ENCODE data around the gene ADAMTS15.

The ADAMTS15 gene

GRCh38 chr11:130510407-130511006 lies 62.1 kb downstream of the ADAMTS15 start:
- DNase-seq (ENCODE audit: low read depth in 2 of 2, low spot score in 1 of 2) = no peak

- DNase-seq (ENCODE audit: low read depth in 2 of 2, low spot score in 1 of 2) = no peak
Observed at GRCh38 chr11:130511765-130512164, 63.3 kb downstream of the ADAMTS15 start.

DNA sequence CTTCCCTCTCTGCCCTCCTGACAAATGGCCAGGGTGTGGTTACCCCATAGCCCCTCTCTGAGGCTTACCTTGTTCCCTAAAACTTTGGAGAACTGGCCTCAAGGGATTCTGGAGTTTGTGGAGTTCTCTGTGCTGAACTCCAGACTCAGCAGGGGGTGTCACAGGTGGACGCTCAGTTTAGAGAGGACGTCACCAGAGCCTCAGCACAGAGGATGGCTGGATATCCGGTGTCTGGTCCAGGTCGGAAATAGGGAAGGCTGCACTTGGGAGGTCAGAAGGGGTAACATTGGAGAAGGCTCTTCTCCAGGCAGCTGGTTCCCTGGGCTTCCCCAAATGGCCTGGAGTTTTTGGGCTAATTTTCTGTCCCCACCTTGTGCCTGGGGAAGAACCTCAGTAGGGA lies 64.2 kb downstream of the ADAMTS15 start:
- DNase-seq (ENCODE audit: low read depth in 2 of 2, low spot score in 1 of 2) = no peak

- DNase-seq (ENCODE audit: low read depth in 2 of 2, low spot score in 1 of 2) = no peak
Observed at GRCh38 chr11:130513132-130513531, 64.7 kb downstream of the ADAMTS15 start.

DNA sequence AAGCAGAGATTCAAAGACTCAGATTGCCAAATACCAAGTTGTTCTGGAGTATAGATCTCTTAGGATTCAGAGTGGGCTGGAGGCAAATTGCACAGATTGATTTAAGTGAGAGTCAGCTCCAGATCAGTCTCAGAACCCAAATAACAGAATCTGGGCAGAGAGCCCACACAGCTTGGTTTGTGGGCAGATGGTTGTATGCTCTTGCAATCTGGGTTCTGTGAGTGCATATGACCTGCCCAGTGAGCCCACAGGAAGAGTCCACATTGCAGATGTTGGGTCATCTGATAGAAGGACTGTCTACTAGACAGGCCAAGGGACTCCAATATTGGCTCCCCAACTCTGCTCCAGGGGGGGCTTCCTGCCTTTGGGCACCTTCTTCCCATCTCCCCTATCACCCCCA lies 65.9 kb downstream of the ADAMTS15 start:
- DNase-seq (ENCODE audit: low read depth in 2 of 2, low spot score in 1 of 2) = no peak

- DNase-seq (ENCODE audit: low read depth in 2 of 2, low spot score in 1 of 2) = no peak
Observed at GRCh38 chr11:130514851-130515250, 66.4 kb downstream of the ADAMTS15 start.

DNA sequence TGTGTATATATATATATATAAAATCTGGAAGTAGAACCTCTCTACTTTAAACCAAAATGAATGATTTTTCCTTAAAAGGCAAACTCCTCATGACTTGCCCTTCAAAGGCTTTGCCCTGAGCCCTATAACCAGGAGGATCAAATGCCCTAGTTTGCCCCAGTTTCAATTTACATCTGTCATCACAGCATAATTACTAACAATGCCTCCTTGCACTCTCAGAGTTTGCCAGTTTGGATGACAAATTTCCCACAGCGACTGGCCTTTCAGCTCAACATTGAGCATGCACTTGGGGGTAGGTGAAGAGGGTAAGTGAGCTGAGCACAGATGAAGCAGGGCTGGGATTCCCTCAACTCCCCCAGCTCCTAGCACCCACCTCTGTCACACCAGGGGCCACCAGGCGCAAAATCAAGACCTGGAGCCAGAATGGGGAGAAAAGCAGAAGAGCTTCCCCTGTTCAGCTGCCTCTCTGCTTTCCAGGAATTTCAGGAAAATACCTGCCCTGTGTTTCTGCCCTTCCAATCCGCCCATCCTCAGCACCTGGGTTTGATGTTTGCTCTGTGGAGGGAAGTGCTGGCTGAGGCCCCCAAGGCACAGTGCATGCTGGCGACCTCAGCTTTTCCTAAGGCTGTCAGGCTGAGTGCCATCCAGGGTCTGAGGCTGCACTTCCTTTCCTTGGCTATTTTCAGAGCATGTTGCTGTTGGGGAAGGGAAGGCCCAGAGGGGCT lies 67.5 kb downstream of the ADAMTS15 start:
- no peak for DNase-seq (ENCODE audit: low read depth in 2 of 2, low spot score in 1 of 2)

DNA sequence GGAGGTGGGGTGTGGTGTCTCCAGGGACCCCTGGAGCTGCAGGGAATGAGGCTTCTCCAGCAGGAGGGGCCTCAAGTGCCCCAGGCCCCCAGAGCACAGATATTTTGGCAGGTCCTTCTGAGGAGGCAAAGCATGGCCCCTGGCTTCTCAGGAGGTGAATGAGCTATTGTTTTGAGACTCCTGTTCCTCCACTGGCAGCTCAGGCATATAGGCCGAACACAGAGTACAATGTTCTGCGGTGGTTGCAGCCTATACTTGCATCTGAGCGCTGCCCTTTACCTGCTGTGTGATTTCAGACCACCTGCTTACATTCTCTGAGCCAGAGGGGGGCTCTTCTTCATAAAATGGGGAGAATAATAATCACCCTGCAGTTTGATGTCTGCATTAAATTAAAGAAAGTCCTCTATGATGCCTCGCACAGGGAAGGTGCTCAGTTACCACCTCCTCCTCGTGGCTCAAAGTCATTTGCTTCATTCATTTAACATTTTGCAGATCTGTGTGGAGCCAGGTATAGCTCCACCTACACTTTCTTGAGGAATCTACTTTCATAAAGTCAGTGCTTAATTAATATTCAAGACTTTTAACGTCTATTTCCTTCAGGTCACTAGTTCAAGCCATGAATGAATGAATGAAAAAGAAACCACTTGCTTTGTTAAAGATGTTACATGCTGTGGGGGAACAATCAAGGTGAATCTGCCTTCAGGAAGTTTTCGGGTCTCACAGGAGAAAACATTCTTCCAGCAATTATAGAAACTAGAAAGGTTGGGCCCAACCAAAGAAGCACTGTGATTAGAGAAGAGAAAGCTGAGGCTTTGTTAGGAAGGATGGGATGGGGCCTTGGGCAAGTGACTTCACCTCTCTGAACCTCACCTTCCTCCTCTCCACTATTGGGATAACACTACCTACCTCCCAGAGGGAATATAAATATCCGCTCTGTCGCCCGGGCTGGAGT lies 68.4 kb downstream of the ADAMTS15 start:
- no peak for DNase-seq (ENCODE audit: low read depth in 2 of 2, low spot score in 1 of 2)

- no peak for DNase-seq (ENCODE audit: low read depth in 2 of 2, low spot score in 1 of 2)
Observed at GRCh38 chr11:130518164-130518680, 69.8 kb downstream of the ADAMTS15 start.

- no peak for DNase-seq (ENCODE audit: low read depth in 2 of 2, low spot score in 1 of 2)
Observed at GRCh38 chr11:130519128-130519932, 70.9 kb downstream of the ADAMTS15 start.

- no peak for DNase-seq (ENCODE audit: low read depth in 2 of 2, low spot score in 1 of 2)
Observed at GRCh38 chr11:130520271-130520671, 71.8 kb downstream of the ADAMTS15 start.

DNA sequence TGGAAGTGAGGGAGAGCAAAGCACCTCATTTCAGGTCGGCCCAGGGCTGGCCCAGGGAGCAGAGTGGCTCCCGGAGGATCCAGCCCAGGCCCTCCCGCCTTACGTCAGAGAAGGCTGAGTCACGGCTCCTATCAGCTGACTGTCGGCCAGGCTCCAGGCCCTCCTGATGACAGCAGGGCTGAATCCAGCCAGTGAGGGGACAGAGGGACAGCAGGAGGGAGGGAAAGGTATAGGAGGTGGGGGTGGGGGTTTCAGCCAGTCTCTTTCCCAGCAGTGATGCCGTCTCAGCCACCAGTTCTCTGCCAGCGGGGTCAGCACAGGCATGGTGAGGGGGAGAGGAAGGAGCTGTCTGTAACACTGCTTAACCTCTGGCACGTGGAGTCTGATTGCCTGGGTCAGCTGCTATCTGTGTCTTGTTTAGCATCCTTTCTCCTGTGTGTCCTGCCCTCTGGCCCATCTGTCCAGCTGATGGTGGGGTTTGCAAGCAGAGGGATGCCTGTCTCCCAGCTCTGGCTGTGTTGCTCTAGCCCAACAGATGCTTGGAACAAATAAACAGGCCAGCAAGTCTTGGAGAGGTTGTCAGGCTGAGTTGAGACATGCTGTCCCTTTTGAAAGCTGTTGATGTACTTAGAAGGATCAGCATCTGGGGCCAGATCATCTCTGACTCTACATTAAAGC lies 74.0 kb downstream of the ADAMTS15 start:
- DNase-seq (ENCODE audit: low read depth in 2 of 2, low spot score in 1 of 2) = no peak

- DNase-seq (ENCODE audit: low read depth in 2 of 2, low spot score in 1 of 2) = no peak
Observed at GRCh38 chr11:130523166-130523565, 74.7 kb downstream of the ADAMTS15 start.

DNA sequence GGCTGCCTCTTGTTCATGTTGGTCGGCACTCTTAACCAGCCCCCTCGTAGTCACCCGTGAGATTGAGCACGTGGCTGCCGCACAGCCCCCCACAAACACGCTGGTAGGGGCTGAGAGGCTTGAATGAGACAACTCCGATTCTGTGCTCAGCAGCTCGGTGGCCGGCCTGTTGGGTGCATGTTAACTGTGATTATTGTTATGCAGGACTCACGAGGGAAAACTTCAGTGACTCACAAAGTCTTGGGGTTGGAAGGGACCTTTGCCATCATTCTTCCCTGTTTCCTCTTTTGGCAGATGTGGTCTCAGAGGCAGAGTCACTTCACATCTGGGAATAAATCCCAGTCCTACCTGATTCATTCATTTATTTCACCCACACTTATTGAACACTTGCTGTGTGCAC lies 75.2 kb downstream of the ADAMTS15 start:
- DNase-seq (ENCODE audit: low read depth in 2 of 2, low spot score in 1 of 2) = no peak

GRCh38 chr11:130524132-130524790 lies 75.8 kb downstream of the ADAMTS15 start:
- no peak for DNase-seq (ENCODE audit: low read depth in 2 of 2, low spot score in 1 of 2)

- DNase-seq (ENCODE audit: low read depth in 2 of 2, low spot score in 1 of 2) = no peak
Observed at GRCh38 chr11:130525307-130525706, 76.9 kb downstream of the ADAMTS15 start.

All from stimulated activated CD8-positive, alpha-beta memory T cell treated with anti-CD3 and anti-CD28 coated beads, Interleukin-4, amount 100 ng/mL, for 4 hours (primary cell).